Skin of body (tissue), 2 donors: ENCODE data around the gene SPAG16. TPM values are rescaled to one million over a fixed set of nuclear protein-coding genes. Genes with fewer than 3 reads are reported as not detected.

Experiments used
- DNase-seq: peaks from one replicate; lab custom pipeline; 2025; lab: John Stamatoyannopoulos, UW
- total RNA-seq: library from RNA; depleted of rRNA; stranded (reverse); fragments of >200 nt; gene quantifications from one replicate; pipeline ENCODE4 v1.2.3, GENCODE V29; 2014

The SPAG16 gene
- total RNA-seq, 1 donor from 2014 or later, result 34.9 TPM

DNA sequence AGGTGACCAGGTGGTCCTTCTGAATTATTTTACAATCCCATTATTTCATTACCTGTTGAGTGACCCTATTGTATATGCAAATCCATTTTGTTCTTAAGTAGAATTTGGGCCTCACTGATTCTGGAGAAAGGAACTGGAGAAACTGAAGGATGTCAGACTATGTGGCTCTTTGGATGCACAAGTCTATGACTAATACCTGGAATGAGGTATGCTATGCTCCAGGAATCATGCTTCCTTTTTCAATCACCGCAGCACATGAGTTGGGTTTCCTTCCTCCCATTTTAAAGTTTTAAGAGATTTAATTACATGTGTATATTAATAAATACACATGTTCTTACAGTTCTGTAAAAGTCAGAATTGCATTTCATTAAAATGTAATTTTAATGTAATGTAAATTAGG lies 872.7 kb downstream of the SPAG16 start:
- no peak for DNase-seq

DNA sequence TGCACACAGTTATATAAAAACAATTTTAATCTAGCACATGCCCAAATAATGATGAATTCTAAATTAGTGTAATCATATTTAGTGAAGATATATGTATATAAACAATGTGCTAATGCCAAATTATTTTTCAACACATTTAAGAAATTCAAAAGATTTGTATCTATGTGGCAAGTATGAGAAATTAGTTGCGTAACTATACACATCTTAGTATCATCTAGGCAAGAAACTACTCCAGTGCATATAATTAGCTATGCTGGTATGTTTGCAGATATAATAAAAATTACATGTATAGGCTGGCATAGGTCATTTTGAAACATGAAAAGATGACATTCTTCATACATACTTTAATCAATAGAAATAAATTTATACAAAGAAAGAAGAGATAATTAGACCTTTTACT lies 874.6 kb downstream of the SPAG16 start:
- no peak for DNase-seq

DNA sequence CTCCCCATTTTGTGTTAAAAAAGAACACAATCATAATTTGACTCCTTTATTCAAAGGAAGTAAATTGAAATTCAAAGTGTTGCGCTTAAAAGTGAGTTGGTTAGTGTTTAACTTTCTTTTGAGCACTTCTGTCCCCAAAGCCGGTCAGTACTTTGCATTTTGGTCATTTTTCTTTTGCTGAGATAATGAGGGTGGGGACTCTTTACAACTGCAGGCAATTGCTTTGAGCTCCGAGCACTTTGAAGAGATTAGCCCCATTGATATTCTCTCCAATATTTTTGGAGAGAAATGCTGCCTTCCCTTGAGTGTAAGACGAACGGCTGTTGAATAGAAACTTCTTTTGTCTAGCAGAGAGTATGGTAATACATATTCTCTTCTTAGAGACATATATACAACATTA lies 885.0 kb downstream of the SPAG16 start:
- no peak for DNase-seq

DNA sequence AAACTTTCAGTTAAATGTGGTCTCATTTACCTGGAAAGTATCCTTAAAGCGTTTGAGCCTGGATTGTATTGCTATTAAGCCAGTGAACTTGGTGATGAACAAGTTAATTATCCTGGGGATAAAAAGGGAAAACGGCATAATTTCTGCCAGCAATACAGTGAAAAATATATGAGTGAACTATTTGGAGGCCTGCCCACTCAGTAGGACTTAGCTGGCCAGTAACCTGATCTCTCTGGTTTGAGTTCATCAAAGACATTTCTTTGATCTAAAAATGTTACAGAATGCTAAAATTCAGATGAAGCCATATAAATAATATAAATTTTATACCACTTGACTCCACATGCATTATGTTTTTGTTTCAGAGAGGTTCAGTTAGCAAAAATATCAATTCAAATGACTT lies 885.5 kb downstream of the SPAG16 start:
- DNase-seq, result no peak

DNA sequence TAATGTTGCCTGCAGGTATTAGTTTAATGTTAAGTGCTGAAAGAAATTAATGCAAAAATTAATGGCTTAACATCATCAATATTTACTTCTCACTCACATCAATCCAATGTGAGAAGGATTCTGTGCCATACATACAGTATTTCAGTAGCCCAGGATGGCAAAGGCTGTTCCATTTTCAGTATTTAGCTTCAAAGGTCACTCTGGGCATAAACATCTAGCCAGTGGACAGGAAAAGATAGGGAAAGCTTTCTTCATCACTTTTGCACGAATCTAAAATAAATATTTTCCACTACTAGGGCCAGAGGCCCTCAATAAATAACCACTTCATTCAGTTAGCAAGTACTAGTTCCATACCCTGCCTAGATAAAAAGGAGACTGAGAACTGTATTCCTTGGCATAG lies 890.3 kb downstream of the SPAG16 start:
- DNase-seq, result no peak

DNA sequence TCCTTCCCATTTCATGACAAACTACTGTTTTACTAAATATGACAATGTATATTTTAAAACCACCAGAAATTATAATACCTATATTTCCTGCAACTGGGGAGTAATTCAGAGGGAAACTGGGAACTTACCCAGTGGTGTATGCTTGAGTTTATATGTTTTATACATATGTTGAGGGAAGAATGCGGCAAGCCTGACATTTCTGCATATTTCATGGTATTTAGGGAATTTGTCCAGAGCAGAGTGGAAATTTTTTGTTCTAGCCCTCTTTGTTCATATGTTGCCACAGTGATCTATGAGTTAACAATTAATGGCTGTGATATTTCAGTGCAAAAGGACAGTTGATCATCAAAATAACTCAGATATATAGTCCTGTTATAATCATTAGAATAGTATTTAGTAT lies 895.8 kb downstream of the SPAG16 start:
- DNase-seq, result no peak

DNA sequence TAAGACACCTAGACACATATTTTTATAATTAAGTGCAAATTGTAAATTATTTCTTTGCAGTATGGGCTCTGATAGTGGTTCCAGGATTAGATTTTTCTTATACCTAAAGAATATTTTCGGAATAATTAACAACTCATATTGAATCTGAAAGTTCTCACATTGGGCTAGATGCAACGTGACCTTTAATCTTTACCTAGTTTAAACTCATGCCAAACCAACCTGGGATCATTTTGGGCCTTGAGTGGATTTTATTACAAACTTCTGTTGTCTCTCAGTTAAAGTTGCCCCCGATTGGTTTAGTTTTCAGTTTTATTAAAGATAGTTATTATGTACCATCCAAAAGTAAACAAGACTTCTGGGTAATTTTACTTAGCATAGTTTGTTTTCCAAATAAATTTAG lies 896.4 kb downstream of the SPAG16 start:
- no peak for DNase-seq

DNA sequence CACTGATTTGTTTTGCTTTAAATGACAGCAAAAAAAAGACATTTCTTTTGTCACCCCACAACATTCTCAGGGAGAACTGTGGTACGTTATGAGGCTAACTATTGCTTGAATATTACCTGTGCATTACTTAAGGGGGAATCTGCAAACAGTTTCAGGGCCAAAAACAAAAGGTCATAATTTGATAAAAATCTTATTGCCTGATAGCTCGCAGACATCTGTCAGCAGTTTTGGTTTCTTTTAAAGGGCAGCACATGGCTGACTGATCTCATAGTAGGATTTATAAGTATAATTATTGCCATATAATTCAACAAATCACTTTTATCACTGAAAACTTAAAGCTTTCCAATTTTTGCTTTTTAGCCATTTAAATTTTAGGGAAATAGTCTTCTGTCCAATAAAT lies 900.2 kb downstream of the SPAG16 start:
- DNase-seq, result no peak

DNA sequence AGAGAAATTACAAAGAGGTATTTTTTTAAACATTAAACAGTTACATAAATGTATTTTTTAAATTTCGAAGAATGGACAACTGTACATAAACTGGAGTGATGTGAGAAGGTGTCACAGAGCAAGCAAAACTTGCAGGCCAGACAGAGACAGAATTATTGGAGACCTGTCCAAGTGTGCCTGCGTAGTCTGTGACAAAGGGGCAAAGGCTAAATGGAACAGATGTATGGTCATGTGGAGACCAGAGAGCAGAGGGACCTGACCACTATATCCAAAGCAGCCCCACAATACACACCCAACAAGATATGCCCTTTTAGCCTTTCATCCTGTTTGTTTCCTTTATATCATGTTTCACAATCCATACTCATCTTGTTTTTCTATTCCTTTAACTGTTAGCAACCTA lies 901.3 kb downstream of the SPAG16 start:
- no peak for DNase-seq

DNA sequence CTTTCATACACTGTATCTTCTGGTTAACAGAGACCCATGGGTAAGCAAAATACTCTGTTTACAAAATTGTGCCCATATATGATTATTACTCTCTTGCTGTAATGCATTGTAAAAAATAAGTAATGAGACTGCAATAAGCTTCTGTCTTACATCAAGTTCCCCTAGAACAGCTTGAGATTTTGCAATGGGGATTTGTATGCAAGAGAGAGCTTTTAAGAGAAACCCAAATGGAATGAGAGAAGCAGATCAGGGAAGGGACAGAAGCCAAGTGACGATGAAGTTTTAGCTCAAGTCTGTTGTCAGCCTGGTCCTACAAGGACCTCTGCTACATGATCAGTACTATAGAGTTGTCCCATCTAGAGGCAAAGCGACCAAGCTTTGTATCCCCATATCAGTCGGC lies 908.4 kb downstream of the SPAG16 start:
- no peak for DNase-seq

DNA sequence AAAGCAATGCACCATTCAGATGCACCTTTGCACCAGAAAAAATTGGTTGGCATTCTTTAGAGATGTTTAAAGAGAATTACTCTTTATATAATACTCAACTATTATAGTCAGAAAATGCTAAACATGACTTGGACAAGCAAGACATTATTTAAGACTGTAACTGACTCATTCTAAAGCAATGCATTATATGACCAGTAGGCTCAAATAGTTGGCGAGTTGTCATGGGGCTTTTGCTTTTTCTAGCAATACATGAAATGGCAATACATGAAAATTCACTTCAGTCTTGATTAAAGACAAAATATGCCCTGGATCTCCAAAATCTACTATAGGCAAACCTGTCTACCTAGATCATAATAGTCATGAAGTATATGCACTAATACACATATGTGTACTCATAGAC lies 909.7 kb downstream of the SPAG16 start:
- DNase-seq, result no peak

DNA sequence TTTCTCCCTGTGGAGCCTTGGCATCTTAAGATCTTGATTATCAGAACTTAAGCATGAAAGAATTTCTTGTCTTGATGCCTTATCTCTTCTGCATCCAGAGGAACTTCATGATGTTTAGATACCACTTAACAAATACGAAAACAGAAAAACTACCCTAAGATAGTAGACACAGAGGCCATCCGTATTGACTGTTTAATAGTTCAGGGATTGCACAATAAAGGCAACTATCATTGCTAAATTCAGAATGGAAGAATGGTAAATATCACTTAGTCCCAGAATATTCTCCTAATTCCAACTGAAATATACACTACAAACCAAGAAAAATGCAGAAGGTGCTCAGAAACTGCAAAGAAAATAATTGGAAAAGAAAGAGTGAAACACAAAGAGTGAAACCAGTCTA lies 912.0 kb downstream of the SPAG16 start:
- no peak for DNase-seq

DNA sequence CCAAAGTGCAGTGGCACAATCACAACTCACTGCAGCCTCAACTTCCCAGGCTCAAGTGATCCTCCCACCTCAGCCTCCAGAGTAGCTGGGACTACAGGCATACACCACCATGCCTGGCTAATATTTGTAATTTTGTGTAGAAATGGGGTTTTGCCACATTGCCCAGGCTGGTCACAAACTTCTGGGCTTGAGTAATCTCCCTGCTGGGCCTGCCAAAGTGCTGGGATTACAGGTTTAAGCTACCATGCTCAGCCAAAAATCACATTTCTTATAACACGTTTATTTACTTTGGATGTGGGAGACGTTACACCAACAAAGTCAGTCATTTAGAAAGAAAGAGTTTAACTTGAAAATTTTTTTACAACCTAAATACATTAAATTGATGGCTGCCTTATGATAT lies 917.6 kb downstream of the SPAG16 start:
- no peak for DNase-seq

DNA sequence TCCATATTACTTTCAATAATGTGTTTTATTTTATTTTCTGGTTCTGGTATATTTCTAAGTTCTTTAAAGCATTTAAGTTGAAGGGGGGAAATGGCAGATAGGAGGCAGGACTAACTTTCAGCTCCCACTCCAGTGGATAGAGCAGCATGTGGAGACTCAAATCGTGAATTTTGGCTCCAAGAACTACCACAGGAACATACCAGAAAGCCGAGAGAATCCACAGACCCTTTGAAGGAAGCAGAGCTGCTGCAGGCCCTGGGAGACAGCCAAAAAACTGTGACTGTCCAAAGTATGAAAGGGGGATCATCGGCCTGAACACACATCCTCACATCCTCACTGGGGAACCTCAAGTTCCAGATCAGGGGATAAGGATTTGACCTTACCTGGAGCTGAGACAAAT lies 919.0 kb downstream of the SPAG16 start:
- no peak for DNase-seq

DNA sequence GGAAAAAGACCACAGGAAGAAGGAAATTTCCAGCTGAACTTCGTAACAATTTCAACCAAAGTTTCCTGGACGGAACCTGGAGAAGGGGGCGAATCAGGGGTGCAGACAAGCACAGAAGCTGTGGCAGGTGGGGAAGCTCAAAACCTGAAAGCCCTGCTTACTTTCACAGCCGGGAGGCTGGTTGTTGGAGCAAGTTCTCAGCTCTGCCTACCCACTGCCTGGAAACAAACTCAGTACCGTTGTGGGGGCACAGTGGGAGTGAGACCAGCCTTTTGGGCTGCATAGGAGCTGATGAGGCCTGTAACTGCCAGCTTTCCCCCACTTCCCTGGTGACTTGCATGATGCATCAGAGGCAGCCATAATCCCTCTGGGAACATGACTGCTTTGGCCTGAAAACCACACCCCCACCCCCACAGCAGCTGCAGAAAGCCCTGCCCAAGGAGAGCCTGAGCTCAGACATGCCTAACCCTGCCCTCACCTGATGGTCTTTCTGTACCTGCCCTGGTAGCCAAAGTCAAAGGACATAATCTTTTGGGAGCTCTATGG lies 919.6 kb downstream of the SPAG16 start:
- no peak for DNase-seq

DNA sequence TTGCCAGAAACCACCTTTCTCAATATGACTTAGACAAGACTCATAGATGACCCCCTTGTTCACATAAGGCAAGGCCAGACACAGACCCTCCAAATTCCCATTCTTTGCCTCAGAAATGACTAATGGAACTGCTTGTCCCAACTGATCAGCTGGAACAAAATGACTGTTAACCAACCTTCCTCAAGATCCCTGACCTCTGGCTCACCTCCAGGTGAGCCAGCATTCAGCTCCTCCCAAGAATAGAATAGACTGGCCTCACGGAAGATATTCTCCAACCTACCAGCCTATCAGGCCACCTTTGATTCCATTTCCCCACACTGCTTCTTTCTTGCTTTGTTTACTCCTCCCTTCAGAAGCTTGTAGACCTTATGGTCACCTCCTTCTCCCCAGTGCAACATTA lies 930.8 kb downstream of the SPAG16 start:
- no peak for DNase-seq

DNA sequence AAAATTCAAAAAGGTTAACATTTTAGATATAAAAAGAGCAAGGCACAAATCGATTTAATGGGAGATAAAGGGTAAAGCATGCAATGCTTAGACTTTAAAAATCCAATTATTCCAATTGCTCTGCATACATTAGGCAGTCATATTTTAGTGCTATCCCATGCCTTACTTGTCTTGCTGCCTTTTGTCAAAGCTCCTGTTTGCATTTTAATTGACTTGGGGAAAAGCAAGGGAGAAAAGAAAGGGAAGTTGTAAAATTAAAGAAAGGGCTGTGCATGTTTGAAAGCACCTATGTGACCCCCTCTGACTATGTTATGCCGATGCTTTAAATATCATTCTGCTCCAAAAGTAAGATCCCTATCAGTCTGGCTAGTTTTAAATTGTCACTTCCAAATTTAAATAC lies 932.9 kb downstream of the SPAG16 start:
- DNase-seq, result no peak

DNA sequence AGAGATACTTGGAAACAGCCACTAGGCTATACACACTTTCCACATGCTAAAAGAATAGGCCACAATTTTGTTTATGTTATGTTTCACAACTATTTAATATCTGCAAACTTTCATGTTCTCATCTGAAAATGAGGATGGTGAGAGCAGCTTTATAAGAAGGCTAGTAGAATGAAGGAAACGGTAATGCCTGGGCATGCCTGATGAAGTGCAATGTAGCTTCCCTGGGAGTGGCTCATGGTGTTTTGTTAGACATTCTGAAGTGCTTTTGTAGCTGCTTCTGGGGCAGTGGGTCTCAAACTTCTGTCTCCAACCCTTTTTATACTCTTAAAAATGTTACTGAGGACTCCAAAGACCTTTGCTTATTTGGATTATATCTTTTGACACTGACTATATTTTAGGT lies 933.3 kb downstream of the SPAG16 start:
- DNase-seq, result no peak

DNA sequence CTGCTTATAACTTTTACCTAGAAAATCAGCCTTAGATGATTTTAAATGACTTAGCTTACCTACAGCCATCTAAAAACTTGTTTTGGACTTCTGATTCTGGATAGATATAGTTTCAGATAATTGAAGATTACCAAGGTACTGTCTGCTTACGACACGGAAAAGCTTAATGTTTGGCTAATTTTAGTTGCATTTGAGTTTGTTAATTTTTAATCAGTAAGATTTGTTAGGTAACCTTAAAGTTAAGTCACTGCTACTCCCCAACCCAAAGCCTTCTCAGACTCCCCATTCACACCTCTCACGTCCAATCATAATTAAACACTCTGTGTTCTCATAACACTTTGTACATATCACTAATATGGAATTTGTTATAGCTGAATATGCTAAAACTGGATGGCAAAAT lies 936.0 kb downstream of the SPAG16 start:
- no peak for DNase-seq

DNA sequence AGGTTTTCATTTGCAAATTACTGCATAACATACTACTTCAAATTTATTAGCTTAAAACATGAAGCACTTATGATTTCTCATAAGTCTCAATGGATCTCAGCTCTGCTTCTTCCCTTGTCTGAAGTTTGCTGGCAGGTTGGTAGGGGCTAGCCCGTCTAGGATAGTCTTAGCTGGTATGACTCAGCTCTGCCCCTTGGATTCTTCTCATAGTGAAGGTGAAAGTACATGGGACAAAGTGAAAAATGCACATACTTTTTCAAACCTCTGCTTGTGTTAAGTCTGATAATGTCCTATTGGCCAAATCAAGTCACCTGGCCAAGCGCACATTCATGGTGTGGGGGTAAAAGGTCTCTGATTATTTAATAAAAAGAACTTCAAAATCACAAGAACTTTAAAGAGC lies 941.8 kb downstream of the SPAG16 start:
- DNase-seq, result no peak

DNA sequence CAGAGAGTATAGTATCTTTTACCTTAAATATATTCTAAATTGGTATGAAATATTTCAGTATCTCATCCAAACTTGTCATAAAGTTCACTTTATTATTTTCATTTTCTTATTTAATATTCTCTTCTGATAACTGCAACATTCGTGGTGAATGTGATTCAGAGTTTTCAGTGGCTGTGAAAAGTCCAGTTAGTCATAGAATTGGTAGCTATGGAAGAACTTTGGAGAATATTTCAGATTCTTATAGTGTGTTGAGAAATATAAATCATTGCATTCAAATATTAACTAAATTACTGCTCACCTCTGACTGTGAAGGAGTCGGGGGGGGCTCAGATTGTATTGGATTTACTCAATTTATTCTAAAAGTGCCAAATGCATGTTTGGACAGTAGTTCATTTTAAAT lies 948.0 kb downstream of the SPAG16 start:
- DNase-seq, result no peak

DNA sequence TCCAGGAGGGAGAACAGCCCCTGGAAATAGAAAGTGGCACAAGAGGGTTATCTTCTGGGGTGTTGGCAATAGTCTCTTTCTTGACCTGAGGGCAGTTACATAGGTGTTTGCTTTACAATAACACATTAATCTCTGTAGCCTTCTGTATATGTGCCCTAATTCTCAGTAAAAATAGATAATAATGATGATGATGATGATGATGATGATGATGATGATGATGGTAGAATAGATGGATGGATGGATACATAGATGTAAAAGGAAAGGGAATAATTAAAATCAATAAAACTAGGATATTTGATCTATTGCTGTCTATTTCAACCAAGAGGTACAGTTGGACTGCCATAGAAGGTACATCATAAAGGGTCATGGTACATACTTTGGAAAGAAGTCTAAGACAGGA lies 948.9 kb downstream of the SPAG16 start:
- no peak for DNase-seq

DNA sequence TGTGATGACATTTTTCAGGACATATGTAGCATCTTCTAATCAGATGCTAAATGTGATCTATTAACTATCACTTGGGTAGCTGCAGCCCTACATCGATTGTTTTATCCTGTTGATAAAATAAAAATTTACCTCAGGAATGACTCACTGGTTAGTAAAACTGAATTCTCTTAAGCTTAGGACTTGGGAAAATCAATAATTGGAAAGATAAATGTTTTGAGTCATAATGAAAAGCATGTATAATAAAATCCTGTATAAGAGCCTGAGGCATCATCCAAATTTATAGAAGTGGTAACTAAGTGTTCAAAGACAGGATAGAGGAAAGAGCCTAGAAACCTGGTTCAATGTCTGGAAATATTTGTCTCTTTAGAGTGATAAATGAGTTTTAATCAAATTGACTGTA lies 958.5 kb downstream of the SPAG16 start:
- DNase-seq, result no peak

DNA sequence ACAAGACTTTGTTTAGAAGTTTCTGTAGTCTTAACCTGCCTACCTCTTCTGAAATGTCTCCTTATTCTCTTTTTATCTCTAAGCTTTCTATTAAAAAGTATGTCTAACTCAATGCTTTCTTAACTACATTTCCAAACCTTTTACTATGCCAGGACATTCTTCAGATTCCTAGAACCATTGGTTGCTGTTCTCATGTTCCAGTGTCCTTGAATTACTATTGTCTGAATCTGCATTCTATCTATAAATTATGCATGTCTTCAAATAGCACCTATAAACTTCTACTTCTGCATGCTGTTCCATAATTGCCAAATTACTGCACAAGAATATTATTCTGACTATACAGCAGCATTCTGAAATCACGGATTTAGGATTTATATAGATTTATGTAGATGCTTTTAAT lies 960.6 kb downstream of the SPAG16 start:
- DNase-seq, result no peak

DNA sequence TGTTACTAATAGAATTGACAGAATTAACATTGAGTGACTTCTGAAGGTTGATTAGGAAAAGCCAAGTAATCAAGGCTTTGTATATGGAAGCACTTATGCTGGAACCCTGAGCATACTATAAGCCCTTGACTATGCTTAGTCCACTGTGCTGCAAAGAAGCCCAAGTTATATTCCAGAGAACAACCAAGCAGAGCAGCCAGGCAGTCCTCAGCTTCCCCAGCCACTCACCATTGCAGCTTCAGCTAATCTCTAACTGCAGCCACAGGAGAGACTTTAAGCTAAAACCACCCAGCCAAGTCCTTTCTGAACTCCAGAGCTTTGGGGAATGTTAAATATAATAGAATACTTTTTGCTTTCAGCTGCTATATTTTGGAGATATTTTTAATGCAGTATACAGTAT lies 962.2 kb downstream of the SPAG16 start:
- DNase-seq, result no peak
